Osteoblast (primary cell): Measurements from ENCODE around the gene PARD3B. TPM values are rescaled to one million over a fixed set of nuclear protein-coding genes. Genes with fewer than 3 reads are reported as not detected.

Source experiments
- DNase-seq: peaks from one replicate; pipeline ENCODE4 v3.0.0; 2011; ENCODE audit warnings: low spot score, mixed read lengths; ENCODE audit not compliant: insufficient read length; ENCODE audit errors: missing footprints
- H2AFZ ChIP-seq: 2 replicates; pipeline ENCODE4 v1.6.0; 2011; ENCODE audit warnings: mild to moderate bottlenecking, low read length
- H3K27ac ChIP-seq: 2 replicates; pipeline ENCODE4 v1.5.1; 2011; ENCODE audit warnings: mild to moderate bottlenecking, low read depth, low read length, moderate library complexity
- H3K27me3 ChIP-seq: 2 replicates; pipeline ENCODE4 v1.6.0; 2012; ENCODE audit warnings: mild to moderate bottlenecking, control low read depth, inconsistent platforms, low read length, moderate library complexity; ENCODE audit not compliant: insufficient read depth
- H3K36me3 ChIP-seq: 2 replicates; pipeline ENCODE4 v1.5.1; 2011; ENCODE audit warnings: mild to moderate bottlenecking, low read length, control low read depth, moderate library complexity; ENCODE audit not compliant: insufficient read depth
- H3K4me1 ChIP-seq: 2 replicates; pipeline ENCODE4 v1.5.1; 2011; ENCODE audit warnings: mild to moderate bottlenecking, low read length, control low read depth, moderate library complexity; ENCODE audit not compliant: insufficient read depth
- H3K4me2 ChIP-seq: 2 replicates; pipeline ENCODE4 v1.6.0; 2011; ENCODE audit warnings: mild to moderate bottlenecking, low read length; ENCODE audit not compliant: insufficient read depth
- H3K4me3 ChIP-seq: fragments of 200-600 bp; sonication (generic); 3 replicates; pipeline ENCODE4 v1.5.1; 2012; ENCODE audit warnings: mild to moderate bottlenecking, low read length, inconsistent platforms; ENCODE audit not compliant: insufficient read depth
- H3K79me2 ChIP-seq: 2 replicates; pipeline ENCODE4 v1.6.0; 2012; ENCODE audit warnings: mild to moderate bottlenecking, low read length, control low read depth, inconsistent platforms; ENCODE audit not compliant: insufficient read depth
- H3K9me3 ChIP-seq: 2 replicates; pipeline ENCODE4 v1.5.1; 2011; ENCODE audit warnings: low read depth, low read length, control low read depth
- H4K20me1 ChIP-seq: 2 replicates; pipeline ENCODE4 v1.6.0; 2012; ENCODE audit warnings: mild to moderate bottlenecking, low read length, control low read depth; ENCODE audit not compliant: insufficient read depth
- total RNA-seq: library from RNA; depleted of rRNA; stranded (reverse); fragments of >200 nt; gene quantifications from 2 replicates; pipeline ENCODE4 v1.2.3, GENCODE V29; 2012
- TF ChIP-seq, protein P1 (sequence below): IDR thresholded peaks from 2 replicates; pipeline ENCODE4 v1.5.1; 2011; ENCODE audit warnings: mild to moderate bottlenecking, low read depth, low read length, moderate library complexity; ENCODE audit errors: extremely low read depth

Gene PARD3B
- total RNA-seq, 1 donor, result 22.4 TPM

- Histone ChIP-seq H3K79me2 (no peaks in the 10 kb centered on the region), H3K36me3 (no peaks in the 10 kb centered on the region), H3K4me1 (peaks cover 12% of the 10 kb centered on the region), H3K4me3 (no peak overlapping the region), H3K27me3 (no peaks in the 10 kb centered on the region), H3K4me2 (no peak overlapping the region), H2AFZ (no peak overlapping the region), H3K9me3 (no peaks in the 10 kb centered on the region), H3K27ac (no peak overlapping the region), H4K20me1 (no peaks in the 10 kb centered on the region)
- no peak for DNase-seq
- TF ChIP-seq, protein P1, sequence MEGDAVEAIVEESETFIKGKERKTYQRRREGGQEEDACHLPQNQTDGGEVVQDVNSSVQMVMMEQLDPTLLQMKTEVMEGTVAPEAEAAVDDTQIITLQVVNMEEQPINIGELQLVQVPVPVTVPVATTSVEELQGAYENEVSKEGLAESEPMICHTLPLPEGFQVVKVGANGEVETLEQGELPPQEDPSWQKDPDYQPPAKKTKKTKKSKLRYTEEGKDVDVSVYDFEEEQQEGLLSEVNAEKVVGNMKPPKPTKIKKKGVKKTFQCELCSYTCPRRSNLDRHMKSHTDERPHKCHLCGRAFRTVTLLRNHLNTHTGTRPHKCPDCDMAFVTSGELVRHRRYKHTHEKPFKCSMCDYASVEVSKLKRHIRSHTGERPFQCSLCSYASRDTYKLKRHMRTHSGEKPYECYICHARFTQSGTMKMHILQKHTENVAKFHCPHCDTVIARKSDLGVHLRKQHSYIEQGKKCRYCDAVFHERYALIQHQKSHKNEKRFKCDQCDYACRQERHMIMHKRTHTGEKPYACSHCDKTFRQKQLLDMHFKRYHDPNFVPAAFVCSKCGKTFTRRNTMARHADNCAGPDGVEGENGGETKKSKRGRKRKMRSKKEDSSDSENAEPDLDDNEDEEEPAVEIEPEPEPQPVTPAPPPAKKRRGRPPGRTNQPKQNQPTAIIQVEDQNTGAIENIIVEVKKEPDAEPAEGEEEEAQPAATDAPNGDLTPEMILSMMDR, result no peak
Observed at GRCh38 chr2:204890680-204891079, 345.4 kb downstream of the PARD3B start.

DNA sequence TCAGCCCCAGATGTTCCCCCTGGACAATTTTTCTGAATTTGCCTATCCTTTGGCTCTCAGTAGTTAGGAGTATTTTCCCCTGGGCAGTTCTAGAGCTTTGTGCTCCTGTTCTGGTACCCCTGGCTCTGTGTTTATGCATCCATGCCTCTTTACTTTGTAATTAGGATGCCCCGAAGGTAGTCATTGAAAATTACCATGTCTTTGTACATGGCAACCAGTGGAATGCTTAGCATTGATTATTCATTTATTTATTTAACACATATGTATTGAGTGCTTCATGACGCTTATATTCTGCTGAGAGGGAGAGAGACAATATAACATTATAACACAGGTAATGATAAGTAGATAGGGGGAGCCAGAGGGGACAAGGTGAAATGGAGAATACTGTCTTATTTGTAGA lies 346.5 kb downstream of the PARD3B start:
- DNase-seq, result no peak
- H3K27ac ChIP-seq, result no peak overlapping the region
- H3K4me3 ChIP-seq, result no peak overlapping the region
- TF ChIP-seq, protein P1, result no peak
- H3K4me1 ChIP-seq, result peaks cover 12% of the 10 kb centered on the region
- no peak overlapping the region for H3K4me2 ChIP-seq
- no peaks in the 10 kb centered on the region for H3K9me3 ChIP-seq
- no peak overlapping the region for H2AFZ ChIP-seq
- no peaks in the 10 kb centered on the region for H3K36me3 ChIP-seq
- H4K20me1 ChIP-seq, result no peaks in the 10 kb centered on the region
- no peaks in the 10 kb centered on the region for H3K79me2 ChIP-seq
- no peaks in the 10 kb centered on the region for H3K27me3 ChIP-seq

- H3K4me3 ChIP-seq, result no peak overlapping the region
- H2AFZ ChIP-seq, result no peak overlapping the region
- peak overlapping the region; percentile 70 for H3K27ac ChIP-seq
- no peaks in the 10 kb centered on the region for H3K79me2 ChIP-seq
- H4K20me1 ChIP-seq, result no peaks in the 10 kb centered on the region
- H3K4me2 ChIP-seq, result peak overlapping the region; percentile 18
- H3K4me1 ChIP-seq, result peaks cover 12% of the 10 kb centered on the region
- H3K27me3 ChIP-seq, result no peaks in the 10 kb centered on the region
- TF ChIP-seq, protein P1, result no peak
- H3K9me3 ChIP-seq, result no peaks in the 10 kb centered on the region
- DNase-seq, result peak; percentile 72
- H3K36me3 ChIP-seq, result no peaks in the 10 kb centered on the region
Observed at GRCh38 chr2:204892506-204893255, 347.4 kb downstream of the PARD3B start.

GRCh38 chr2:204896146-204896545 lies 350.9 kb downstream of the PARD3B start:
- Histone ChIP-seq H3K27me3 (no peaks in the 10 kb centered on the region), H2AFZ (no peak overlapping the region), H3K4me3 (no peak overlapping the region), H3K27ac (no peak overlapping the region), H3K9me3 (no peaks in the 10 kb centered on the region), H3K36me3 (no peaks in the 10 kb centered on the region), H3K4me2 (no peak overlapping the region), H3K4me1 (peaks cover 12% of the 10 kb centered on the region), H3K79me2 (no peaks in the 10 kb centered on the region), H4K20me1 (no peaks in the 10 kb centered on the region)
- TF ChIP-seq, protein P1, result no peak
- DNase-seq, result no peak
